Measurements from ENCODE around the gene CIB2. TPM values are rescaled to one million over a fixed set of nuclear protein-coding genes. Genes with fewer than 3 reads are reported as not detected.
A peak's percentile ranks its signal among the peaks of the same experiment; 100 is the strongest.
"Not testable (repeated sequence)": the region's sequence is repeated elsewhere in the genome, so short reads cannot be mapped to it uniquely, and the experiment has no call there.

CIB2 gene
- total RNA-seq, 1 donor from 2014 or later: 1.2 TPM

- no peaks in the 10 kb centered on the region for H3K9me3 Mint-ChIP-seq
- H3K4me3 Mint-ChIP-seq: peak overlapping the region; percentile 33
- no peaks in the 10 kb centered on the region for H3K27me3 Mint-ChIP-seq (ENCODE audit: insufficient read depth)
- peaks cover 13% of the 10 kb centered on the region for H3K4me1 Mint-ChIP-seq (ENCODE audit: low read depth)
- H3K36me3 Mint-ChIP-seq (ENCODE audit: low read depth): peaks cover 56% of the 10 kb centered on the region
- no peak for DNase-seq (ENCODE audit: low spot score)
- intact Hi-C loops (cut with micrococcal nuclease): no loop called here
- peak overlapping the region; percentile 31 for H3K27ac Mint-ChIP-seq
Measured at GRCh38 chr15:78162038-78162437, 30.8 kb upstream of the CIB2 start.

GRCh38 chr15:78159395-78159794, 28.1 kb upstream of the CIB2 start:
- Mint-ChIP-seq H3K36me3 (ENCODE audit: low read depth) (peaks cover 53% of the 10 kb centered on the region), H3K27me3 (ENCODE audit: insufficient read depth) (no peaks in the 10 kb centered on the region), H3K4me1 (ENCODE audit: low read depth) (peaks cover 14% of the 10 kb centered on the region), H3K9me3 (no peaks in the 10 kb centered on the region), H3K27ac (no peak overlapping the region), H3K4me3 (no peak overlapping the region)
- intact Hi-C loops (cut with micrococcal nuclease): no loop called here
- no peak for DNase-seq (ENCODE audit: low spot score)

GRCh38 chr15:78157203-78157602, 26.0 kb upstream of the CIB2 start:
- intact Hi-C loops (cut with micrococcal nuclease): no loop called here
- Mint-ChIP-seq H3K27me3 (ENCODE audit: insufficient read depth) (no peaks in the 10 kb centered on the region), H3K27ac (no peak overlapping the region), H3K36me3 (ENCODE audit: low read depth) (peaks cover 51% of the 10 kb centered on the region), H3K4me1 (ENCODE audit: low read depth) (peaks cover 24% of the 10 kb centered on the region), H3K9me3 (no peaks in the 10 kb centered on the region), H3K4me3 (no peak overlapping the region)
- no peak for DNase-seq (ENCODE audit: low spot score)

GRCh38 chr15:78156653-78157052, 25.4 kb upstream of the CIB2 start:
- intact Hi-C loops (cut with micrococcal nuclease): no loop called here
- no peak overlapping the region for H3K27ac Mint-ChIP-seq

GRCh38 chr15:78155355-78155939, 24.2 kb upstream of the CIB2 start:
- intact Hi-C loops (cut with micrococcal nuclease): no loop called here
- Mint-ChIP-seq H3K36me3 (ENCODE audit: low read depth) (peaks cover 43% of the 10 kb centered on the region), H3K9me3 (no peaks in the 10 kb centered on the region), H3K27ac (no peak overlapping the region), H3K4me1 (ENCODE audit: low read depth) (peaks cover 26% of the 10 kb centered on the region), H3K27me3 (ENCODE audit: insufficient read depth) (no peaks in the 10 kb centered on the region), H3K4me3 (no peak overlapping the region)
- no peak for DNase-seq (ENCODE audit: low spot score)

More at GRCh38 chr15:78156653-78157052, 25.4 kb upstream of the CIB2 start:
- Mint-ChIP-seq H3K9me3 (no peaks in the 10 kb centered on the region), H3K4me1 (ENCODE audit: low read depth) (peaks cover 19% of the 10 kb centered on the region), H3K36me3 (ENCODE audit: low read depth) (peaks cover 45% of the 10 kb centered on the region), H3K27me3 (ENCODE audit: insufficient read depth) (no peaks in the 10 kb centered on the region), H3K4me3 (no peak overlapping the region)
- DNase-seq (ENCODE audit: low spot score): no peak

- Mint-ChIP-seq H3K9me3 (no peaks in the 10 kb centered on the region), H3K27ac (no peak overlapping the region), H3K4me3 (no peak overlapping the region), H3K36me3 (ENCODE audit: low read depth) (peaks cover 42% of the 10 kb centered on the region), H3K27me3 (ENCODE audit: insufficient read depth) (no peaks in the 10 kb centered on the region), H3K4me1 (ENCODE audit: low read depth) (peaks cover 31% of the 10 kb centered on the region)
- intact Hi-C loops (cut with micrococcal nuclease): no loop called here
- DNase-seq (ENCODE audit: low spot score): no peak
Measured at GRCh38 chr15:78154955-78155354, 23.7 kb upstream of the CIB2 start.

- Mint-ChIP-seq H3K4me3 (peak overlapping the region; percentile 94), H3K27ac (peak overlapping the region; percentile 1), H3K4me1 (ENCODE audit: low read depth) (peaks cover 41% of the 10 kb centered on the region), H3K36me3 (ENCODE audit: low read depth) (peaks cover 22% of the 10 kb centered on the region)
- H3K27me3 Mint-ChIP-seq (ENCODE audit: insufficient read depth); H3K9me3 Mint-ChIP-seq; DNase-seq (ENCODE audit: low spot score); intact Hi-C loops (cut with micrococcal nuclease): not testable (repeated sequence)
Measured at GRCh38 chr15:78151075-78151474, 19.8 kb upstream of the CIB2 start.

- intact Hi-C loops (cut with micrococcal nuclease): loop anchor here (1.0 to 5.0 kb wide), 4 partner anchors 17 to 287 kb away; partner anchors contain the start of genes CIB2, IREB2 and SKIC8
- H3K4me3 Mint-ChIP-seq: peak overlapping the region; percentile 94
Measured at GRCh38 chr15:78149805-78150751, 18.8 kb upstream of the CIB2 start.

GRCh38 chr15:78149068-78149804, 18.0 kb upstream of the CIB2 start, which contains the start of gene IDH3A:
Gene IDH3A, plus strand, starts transcription at chr15:78149362. Its CDS starts 42 bp downstream, at chr15:78149404.
- no peaks in the 10 kb centered on the region for H3K9me3 Mint-ChIP-seq
- intact Hi-C loops (cut with micrococcal nuclease): loop anchor here (1.0 to 5.0 kb wide), 4 partner anchors 18 to 288 kb away; partner anchors contain the start of genes CIB2, IREB2 and SKIC8
- H3K36me3 Mint-ChIP-seq (ENCODE audit: low read depth): peaks cover 17% of the 10 kb centered on the region
- DNase-seq (ENCODE audit: low spot score): peak; percentile 99
- H3K4me3 Mint-ChIP-seq: peak within 1 kb of the TSS; percentile 94
- no peaks in the 10 kb centered on the region for H3K27me3 Mint-ChIP-seq (ENCODE audit: insufficient read depth)
- H3K27ac Mint-ChIP-seq: peak within 1 kb of the TSS; percentile 89
- peaks cover 41% of the 10 kb centered on the region for H3K4me1 Mint-ChIP-seq (ENCODE audit: low read depth)

More at GRCh38 chr15:78149805-78150751, 18.8 kb upstream of the CIB2 start:
- Mint-ChIP-seq H3K4me1 (ENCODE audit: low read depth) (peaks cover 41% of the 10 kb centered on the region), H3K27me3 (ENCODE audit: insufficient read depth) (no peaks in the 10 kb centered on the region), H3K9me3 (no peaks in the 10 kb centered on the region), H3K27ac (peak overlapping the region; percentile 89), H3K36me3 (ENCODE audit: low read depth) (peaks cover 17% of the 10 kb centered on the region)
- no peak for DNase-seq (ENCODE audit: low spot score)

GRCh38 chr15:78148392-78149067, 17.3 kb upstream of the CIB2 start:
- Mint-ChIP-seq H3K27ac (peak overlapping the region; percentile 86), H3K4me1 (ENCODE audit: low read depth) (peaks cover 41% of the 10 kb centered on the region), H3K4me3 (peak overlapping the region; percentile 94), H3K27me3 (ENCODE audit: insufficient read depth) (no peaks in the 10 kb centered on the region), H3K36me3 (ENCODE audit: low read depth) (peaks cover 17% of the 10 kb centered on the region), H3K9me3 (no peaks in the 10 kb centered on the region)
- intact Hi-C loops (cut with micrococcal nuclease): loop anchor here (1.0 to 5.0 kb wide), 4 partner anchors 17 to 289 kb away; partner anchors contain the start of genes CIB2, IREB2 and SKIC8
- DNase-seq (ENCODE audit: low spot score): no peak

- Mint-ChIP-seq H3K4me1 (ENCODE audit: low read depth) (peaks cover 32% of the 10 kb centered on the region), H3K27ac (peak overlapping the region; percentile 82), H3K36me3 (ENCODE audit: low read depth) (peaks cover 10% of the 10 kb centered on the region), H3K4me3 (peak overlapping the region; percentile 53), H3K9me3 (no peaks in the 10 kb centered on the region), H3K27me3 (ENCODE audit: insufficient read depth) (no peaks in the 10 kb centered on the region)
- DNase-seq (ENCODE audit: low spot score): no peak
- intact Hi-C loops (cut with micrococcal nuclease): loop anchor here (5.0 kb wide), 1 partner anchor 290 kb away; the partner anchor contains the start of gene IREB2
Measured at GRCh38 chr15:78147566-78147965, 16.3 kb upstream of the CIB2 start.
